Mucosa of rectum (tissue), 2 donors: Measurements from ENCODE around the gene DGKI.
A peak's percentile ranks its signal among the peaks of the same experiment; 100 is the strongest.

Experiments used
- H3K27ac ChIP-seq, 2 donors: one replicate each; pipeline ENCODE4 v1.7.0; 2013; ENCODE audit warnings: inconsistent platforms in 2 of 2, low read depth in 2 of 2, low read length in 2 of 2
- H3K27me3 ChIP-seq, 2 donors: one replicate each; pipeline ENCODE4 v1.7.0; 2013; ENCODE audit warnings: low read length in 2 of 2; ENCODE audit not compliant: control insufficient read depth in 2 of 2, insufficient read depth in 2 of 2
- H3K36me3 ChIP-seq, 2 donors: one replicate each; pipeline ENCODE4 v1.7.0; 2013; ENCODE audit warnings: low read length in 2 of 2; ENCODE audit not compliant: control insufficient read depth in 2 of 2, insufficient read depth in 2 of 2
- H3K4me1 ChIP-seq, 2 donors: one replicate each; pipeline ENCODE4 v1.7.0; 2013; ENCODE audit warnings: low read length in 2 of 2, mild to moderate bottlenecking in 1 of 2; ENCODE audit not compliant: control insufficient read depth in 2 of 2, insufficient read depth in 2 of 2
- H3K4me3 ChIP-seq, 2 donors: one replicate each; pipeline ENCODE4 v1.7.0; 2013; ENCODE audit warnings: low read length in 2 of 2
- H3K9ac ChIP-seq, 2 donors: one replicate each; pipeline ENCODE4 v1.7.0; 2013; ENCODE audit warnings: low read length in 2 of 2, low read depth in 1 of 2, mild to moderate bottlenecking in 1 of 2
- H3K9me3 ChIP-seq, 2 donors: one replicate each; pipeline ENCODE4 v1.7.0; 2013; ENCODE audit warnings: low read length in 2 of 2; ENCODE audit not compliant: control insufficient read depth in 2 of 2
- donor health status: healthy.
- donor health status: Normal muscosa, but diverticular disease.

DGKI gene

GRCh38 chr7:137882806-137883205 is 36.0 kb upstream of the DGKI start:
- Histone ChIP-seq H3K4me3 (no peak overlapping the region), H3K9ac (no peak overlapping the region), H3K4me1 (peaks cover 0 to 7% of the 10 kb centered on the region in 2 donors), H3K9me3 (no peaks in the 10 kb centered on the region), H3K27ac (no peak overlapping the region), H3K36me3 (peaks cover 50 to 52% of the 10 kb centered on the region in 2 donors), H3K27me3 (no peaks in the 10 kb centered on the region)

GRCh38 chr7:137882261-137882668 is 35.5 kb upstream of the DGKI start:
- Histone ChIP-seq H3K27ac (no peak overlapping the region), H3K4me3 (no peak overlapping the region), H3K27me3 (no peaks in the 10 kb centered on the region), H3K9me3 (no peaks in the 10 kb centered on the region), H3K9ac (no peak overlapping the region), H3K4me1 (peaks cover 0 to 7% of the 10 kb centered on the region in 2 donors), H3K36me3 (peaks cover 52 to 56% of the 10 kb centered on the region in 2 donors)

- no peak overlapping the region for H3K4me3 ChIP-seq
- no peaks in the 10 kb centered on the region for H3K27me3 ChIP-seq
- H3K9ac ChIP-seq = no peak overlapping the region
- H3K4me1 ChIP-seq = peaks cover 0 to 7% of the 10 kb centered on the region in 2 donors
- no peak overlapping the region for H3K27ac ChIP-seq
- H3K36me3 ChIP-seq = peaks cover 52 to 56% of the 10 kb centered on the region in 2 donors
- H3K9me3 ChIP-seq = no peaks in the 10 kb centered on the region
Measured at GRCh38 chr7:137881607-137882260, 35.0 kb upstream of the DGKI start.

GRCh38 chr7:137880432-137880831 is 33.7 kb upstream of the DGKI start:
- H3K4me1 ChIP-seq = peaks cover 0 to 4% of the 10 kb centered on the region in 2 donors
- H3K4me3 ChIP-seq = no peak overlapping the region
- H3K9me3 ChIP-seq = no peaks in the 10 kb centered on the region
- H3K9ac ChIP-seq = no peak overlapping the region
- peaks cover 53% of the 10 kb centered on the region in 2 donors for H3K36me3 ChIP-seq
- H3K27me3 ChIP-seq = no peaks in the 10 kb centered on the region
- no peak overlapping the region for H3K27ac ChIP-seq

GRCh38 chr7:137879357-137880158 is 32.8 kb upstream of the DGKI start:
- peaks cover 0 to 4% of the 10 kb centered on the region in 2 donors for H3K4me1 ChIP-seq
- peak overlapping the region in 1 of 2 donors; percentile 29 for H3K27ac ChIP-seq
- no peak overlapping the region for H3K4me3 ChIP-seq
- H3K9me3 ChIP-seq = no peaks in the 10 kb centered on the region
- no peak overlapping the region for H3K9ac ChIP-seq
- peaks cover 47 to 49% of the 10 kb centered on the region in 2 donors for H3K36me3 ChIP-seq
- no peaks in the 10 kb centered on the region for H3K27me3 ChIP-seq

GRCh38 chr7:137878333-137878961 is 31.7 kb upstream of the DGKI start:
- Histone ChIP-seq H3K9ac (no peak overlapping the region), H3K9me3 (no peaks in the 10 kb centered on the region), H3K27me3 (no peaks in the 10 kb centered on the region), H3K4me1 (peaks cover 0 to 4% of the 10 kb centered on the region in 2 donors), H3K4me3 (no peak overlapping the region), H3K27ac (peak overlapping the region; percentile 30 to 44), H3K36me3 (peaks cover 44 to 53% of the 10 kb centered on the region in 2 donors)

GRCh38 chr7:137877027-137877675 is 30.4 kb upstream of the DGKI start:
- H3K36me3 ChIP-seq = peaks cover 39 to 50% of the 10 kb centered on the region in 2 donors
- no peak overlapping the region for H3K9ac ChIP-seq
- no peaks in the 10 kb centered on the region for H3K27me3 ChIP-seq
- no peak overlapping the region for H3K27ac ChIP-seq
- no peaks in the 10 kb centered on the region for H3K9me3 ChIP-seq
- H3K4me1 ChIP-seq = peaks cover 0 to 4% of the 10 kb centered on the region in 2 donors
- no peak overlapping the region for H3K4me3 ChIP-seq

- Histone ChIP-seq H3K36me3 (peaks cover 31 to 37% of the 10 kb centered on the region in 2 donors), H3K9ac (no peak overlapping the region), H3K4me3 (no peak overlapping the region), H3K27ac (no peak overlapping the region), H3K4me1 (peaks cover 0 to 4% of the 10 kb centered on the region in 2 donors), H3K27me3 (no peaks in the 10 kb centered on the region), H3K9me3 (no peaks in the 10 kb centered on the region)
Measured at GRCh38 chr7:137875746-137876145, 29.0 kb upstream of the DGKI start.

GRCh38 chr7:137873979-137874777 is 27.4 kb upstream of the DGKI start:
- peaks cover 0 to 4% of the 10 kb centered on the region in 2 donors for H3K4me1 ChIP-seq
- no peaks in the 10 kb centered on the region for H3K9me3 ChIP-seq
- H3K9ac ChIP-seq = no peak overlapping the region
- peaks cover 24% of the 10 kb centered on the region in 2 donors for H3K36me3 ChIP-seq
- no peaks in the 10 kb centered on the region for H3K27me3 ChIP-seq
- H3K27ac ChIP-seq = no peak overlapping the region
- no peak overlapping the region for H3K4me3 ChIP-seq
